NCI-H510A (cell line): ENCODE results near the gene KIF3A.

ENCODE experiments used
- DNase-seq: peaks from one replicate; lab custom pipeline; 2025; lab: John Stamatoyannopoulos, UW

KIF3A gene

GRCh38 chr5:132677682-132678400, 59.5 kb downstream of the KIF3A start:
- DNase-seq, result no peak

DNA sequence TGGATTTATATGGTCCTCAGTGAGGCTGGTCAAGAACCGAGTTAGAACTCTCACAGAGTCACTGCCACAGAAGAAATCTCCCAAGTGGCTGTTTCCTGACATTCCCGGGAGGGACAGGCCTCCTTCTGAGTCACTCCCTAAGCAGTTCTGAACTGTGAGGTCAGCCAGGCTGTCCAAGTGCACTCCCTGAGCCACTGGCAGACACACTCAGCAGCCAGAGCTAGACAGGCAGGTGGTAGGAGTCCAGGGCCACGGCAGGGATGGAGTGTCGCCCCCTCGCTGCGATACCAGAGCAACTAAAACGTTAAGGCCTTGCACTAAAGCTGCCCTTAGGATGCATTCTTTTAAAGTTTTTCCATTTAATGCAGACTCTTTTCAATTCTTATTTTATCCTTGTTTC, 60.2 kb downstream of the KIF3A start:
- no peak for DNase-seq

DNA sequence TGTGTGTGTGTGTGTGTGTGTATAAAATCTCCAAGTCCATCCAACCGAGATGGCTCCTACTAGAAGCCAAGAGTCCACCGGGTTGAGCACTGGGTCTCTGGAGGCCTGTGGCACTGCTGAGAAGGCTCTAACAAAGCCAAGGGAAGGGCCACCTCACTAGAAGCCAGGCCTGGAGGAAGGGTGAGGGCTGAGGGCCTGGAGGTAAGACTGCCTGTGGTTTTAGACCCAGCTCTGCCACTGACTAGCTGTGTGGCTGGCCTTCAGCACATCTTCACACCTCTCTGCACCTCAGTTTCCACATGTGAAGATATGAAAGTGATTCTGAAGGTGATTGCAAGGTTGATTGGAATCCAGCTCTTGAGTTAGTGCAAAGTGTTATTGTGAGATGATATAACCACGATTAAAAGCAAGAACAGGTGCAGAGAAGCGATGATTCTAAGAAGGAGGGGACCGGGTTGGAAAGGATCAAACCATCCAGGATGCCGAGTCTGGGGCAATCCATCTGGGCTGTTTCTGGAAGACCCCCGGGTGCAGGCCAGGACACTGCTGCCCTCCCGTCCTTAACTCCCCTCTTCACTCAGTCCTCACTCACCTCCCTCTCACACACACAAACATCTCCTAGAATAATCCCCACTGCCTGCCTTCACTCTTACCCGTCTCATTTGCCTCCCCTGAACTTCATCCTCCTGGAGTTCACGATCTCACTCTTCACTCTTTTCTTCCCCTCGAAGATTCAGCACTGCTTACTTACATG, 61.2 kb downstream of the KIF3A start:
- no peak for DNase-seq

- DNase-seq, result no peak
Measured at GRCh38 chr5:132674671-132675506, 62.5 kb downstream of the KIF3A start.

DNA sequence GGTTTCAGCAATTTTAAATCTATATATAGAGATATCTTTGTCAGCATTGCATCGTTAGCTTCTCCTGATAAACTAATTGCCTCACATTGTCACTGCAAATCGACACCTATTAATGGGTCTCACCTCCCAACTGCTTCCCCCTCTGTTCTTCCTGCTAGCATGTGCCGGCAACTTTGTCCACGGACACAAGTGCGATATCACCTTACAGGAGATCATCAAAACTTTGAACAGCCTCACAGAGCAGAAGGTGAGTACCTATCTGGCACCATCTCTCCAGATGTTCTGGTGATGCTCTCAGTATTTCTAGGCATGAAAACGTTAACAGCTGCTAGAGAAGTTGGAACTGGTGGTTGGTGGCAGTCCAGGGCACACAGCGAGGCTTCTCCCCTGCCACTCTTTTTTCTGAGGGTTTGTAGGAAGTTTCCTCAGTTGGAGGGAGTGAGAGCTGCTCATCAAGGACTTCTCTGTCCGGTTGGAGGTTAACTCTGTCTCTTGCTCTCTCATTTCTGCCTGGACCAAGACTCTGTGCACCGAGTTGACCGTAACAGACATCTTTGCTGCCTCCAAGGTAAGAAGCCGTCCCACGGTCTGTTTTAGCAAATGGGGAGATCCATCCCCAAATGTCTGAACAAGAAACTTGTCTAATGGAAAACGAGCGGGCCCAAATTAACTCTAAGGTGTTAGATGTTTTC, 63.3 kb downstream of the KIF3A start, which contains the start of gene IL4:
TSS of gene IL4 (plus strand) at position 51 of the 692 bp plus-strand sequence. CDS start at position 113, 62 bp downstream.
- no peak for DNase-seq

DNA sequence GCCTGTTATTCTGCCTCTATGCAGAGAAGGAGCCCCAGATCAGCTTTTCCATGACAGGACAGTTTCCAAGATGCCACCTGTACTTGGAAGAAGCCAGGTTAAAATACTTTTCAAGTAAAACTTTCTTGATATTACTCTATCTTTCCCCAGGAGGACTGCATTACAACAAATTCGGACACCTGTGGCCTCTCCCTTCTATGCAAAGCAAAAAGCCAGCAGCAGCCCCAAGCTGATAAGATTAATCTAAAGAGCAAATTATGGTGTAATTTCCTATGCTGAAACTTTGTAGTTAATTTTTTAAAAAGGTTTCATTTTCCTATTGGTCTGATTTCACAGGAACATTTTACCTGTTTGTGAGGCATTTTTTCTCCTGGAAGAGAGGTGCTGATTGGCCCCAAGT, 63.9 kb downstream of the KIF3A start:
- DNase-seq, result no peak

DNA sequence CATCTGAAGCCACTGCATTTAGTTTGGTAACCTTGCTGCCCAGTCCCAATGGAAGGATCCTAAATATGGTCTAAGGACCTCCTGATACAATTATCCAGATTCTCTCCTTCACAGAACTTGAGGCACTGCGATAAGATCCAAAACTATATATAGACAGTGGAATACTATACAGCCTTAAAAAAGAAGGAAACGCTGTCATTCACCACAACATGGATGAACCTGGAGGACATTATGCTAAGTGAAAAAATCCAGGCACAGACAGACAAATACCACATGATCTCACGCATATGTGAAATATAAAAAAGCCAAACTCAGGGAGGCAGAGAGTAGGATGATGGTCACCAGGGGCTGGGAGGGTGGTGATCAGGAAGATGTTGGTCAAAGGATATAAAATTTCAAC, 66.3 kb downstream of the KIF3A start:
- no peak for DNase-seq

- DNase-seq, result no peak
Measured at GRCh38 chr5:132669966-132670882, 67.1 kb downstream of the KIF3A start.

DNA sequence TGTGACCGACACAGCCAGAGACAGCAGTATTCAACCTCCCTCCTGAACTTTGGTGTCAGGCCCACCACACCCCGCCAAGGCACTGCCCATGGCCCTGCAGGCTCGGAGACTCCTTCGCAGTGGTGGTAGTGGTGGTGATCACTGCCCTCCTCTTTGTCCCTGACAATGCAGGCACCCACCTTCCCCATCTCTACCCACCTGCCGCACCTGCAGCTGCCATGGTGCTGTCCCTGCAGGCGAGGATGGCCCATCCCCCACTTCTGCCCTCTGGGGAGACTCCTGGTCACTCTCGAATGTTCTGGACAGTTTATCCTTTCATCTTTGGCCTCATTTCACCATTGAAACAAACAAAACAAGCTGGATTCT, 67.9 kb downstream of the KIF3A start:
- no peak for DNase-seq

GRCh38 chr5:132668706-132669454, 68.5 kb downstream of the KIF3A start:
- DNase-seq, result no peak

DNA sequence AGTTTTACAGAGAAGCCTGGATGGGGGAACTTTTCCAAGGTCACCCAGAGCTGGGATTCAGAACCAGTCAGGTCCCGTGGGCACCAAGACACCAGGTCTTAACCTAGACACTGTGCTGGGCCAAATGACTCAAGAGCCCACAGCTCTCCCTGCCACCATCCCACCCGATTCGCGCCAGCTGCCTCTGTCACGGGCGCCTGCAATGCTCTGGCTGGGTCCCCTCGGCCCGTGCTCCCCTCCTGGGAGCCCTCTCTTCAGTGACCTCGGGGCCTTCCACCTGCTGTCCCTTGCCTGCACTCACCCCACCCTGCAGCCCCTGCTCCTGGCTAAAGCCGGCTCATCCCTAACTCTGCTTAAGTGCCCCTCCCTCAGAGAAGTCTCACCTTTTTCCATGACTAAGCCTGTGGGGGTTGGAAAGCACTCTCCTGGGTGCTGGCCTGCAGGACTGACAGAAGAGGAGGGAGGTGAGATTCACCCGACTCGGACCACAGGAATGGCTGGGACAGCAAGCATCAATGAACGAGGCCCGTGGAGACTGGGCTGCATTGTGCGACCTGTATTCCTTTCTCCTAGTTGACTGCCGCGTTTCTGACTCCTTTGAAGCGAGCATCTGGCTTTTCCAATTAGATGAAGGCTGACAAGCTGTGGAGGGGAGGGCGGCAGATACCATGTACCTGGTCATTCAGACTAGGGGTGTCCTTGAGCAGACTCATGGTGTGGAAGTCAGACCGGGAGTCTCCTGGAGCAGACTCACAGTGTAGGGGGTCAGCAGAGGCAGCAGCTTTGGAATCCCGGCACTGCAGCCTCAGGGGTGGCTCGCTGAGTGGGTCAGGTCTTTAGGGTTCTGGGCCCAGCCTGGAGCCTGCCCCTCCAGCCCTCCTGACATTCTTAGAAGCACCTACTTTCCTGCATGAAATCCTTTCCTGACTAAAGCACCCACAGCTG, 69.3 kb downstream of the KIF3A start:
- DNase-seq, result no peak

DNA sequence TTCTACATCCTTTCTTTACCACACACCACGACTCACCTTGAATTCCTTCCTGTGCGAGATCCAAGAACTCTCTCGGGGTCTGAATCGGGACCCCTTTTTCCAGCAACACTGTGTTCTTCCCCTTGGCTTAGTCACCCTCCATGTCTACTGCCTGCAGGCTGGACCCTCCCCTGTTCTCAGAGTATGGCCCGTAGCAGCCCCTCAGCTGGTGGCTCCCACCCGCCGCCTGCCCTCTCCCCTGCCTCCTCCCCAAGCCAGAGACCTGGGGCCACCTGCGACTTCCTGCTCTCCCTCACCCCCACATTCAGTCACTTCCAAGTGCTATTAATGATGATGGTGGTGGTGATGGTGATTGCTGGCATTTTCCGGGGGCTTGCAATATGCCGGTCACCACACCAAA, 70.0 kb downstream of the KIF3A start:
- no peak for DNase-seq

DNA sequence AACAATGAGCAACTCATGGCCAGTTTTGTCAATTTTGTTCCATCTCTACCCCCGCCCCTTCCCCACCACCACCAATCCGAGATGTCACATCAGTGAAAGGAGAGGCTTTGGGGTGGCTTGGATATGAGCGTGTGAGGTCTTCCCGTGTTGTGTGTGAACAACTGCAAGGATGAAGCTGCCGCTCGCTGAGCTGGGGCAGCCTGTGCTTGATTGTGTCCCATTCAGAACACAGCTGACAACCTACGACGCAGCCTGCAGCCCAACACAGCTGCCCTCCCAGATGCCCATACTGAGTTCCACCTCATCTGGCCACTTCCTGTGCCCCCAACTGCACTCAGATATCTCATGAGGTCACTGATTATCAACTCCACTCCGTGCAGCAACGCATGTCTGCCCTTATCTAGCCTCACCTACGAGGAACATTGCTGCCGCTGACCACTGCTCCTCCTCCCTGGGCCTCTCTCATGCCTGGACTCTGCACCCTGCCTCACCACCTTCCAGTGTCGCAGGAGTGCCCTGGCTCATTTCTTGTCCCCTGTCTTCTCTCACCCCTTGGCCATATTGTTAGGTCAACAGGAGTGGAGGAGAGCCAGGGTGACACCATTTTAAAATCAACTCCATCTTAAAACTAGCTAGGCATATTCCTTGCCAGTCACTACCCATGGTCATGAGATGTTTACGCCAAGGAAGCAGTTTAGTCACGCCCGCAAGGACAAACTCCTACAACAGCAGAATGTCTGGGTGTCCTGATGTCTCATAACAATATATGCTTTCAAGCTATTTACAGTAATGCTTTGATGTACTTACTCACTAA, 70.8 kb downstream of the KIF3A start:
- no peak for DNase-seq

DNA sequence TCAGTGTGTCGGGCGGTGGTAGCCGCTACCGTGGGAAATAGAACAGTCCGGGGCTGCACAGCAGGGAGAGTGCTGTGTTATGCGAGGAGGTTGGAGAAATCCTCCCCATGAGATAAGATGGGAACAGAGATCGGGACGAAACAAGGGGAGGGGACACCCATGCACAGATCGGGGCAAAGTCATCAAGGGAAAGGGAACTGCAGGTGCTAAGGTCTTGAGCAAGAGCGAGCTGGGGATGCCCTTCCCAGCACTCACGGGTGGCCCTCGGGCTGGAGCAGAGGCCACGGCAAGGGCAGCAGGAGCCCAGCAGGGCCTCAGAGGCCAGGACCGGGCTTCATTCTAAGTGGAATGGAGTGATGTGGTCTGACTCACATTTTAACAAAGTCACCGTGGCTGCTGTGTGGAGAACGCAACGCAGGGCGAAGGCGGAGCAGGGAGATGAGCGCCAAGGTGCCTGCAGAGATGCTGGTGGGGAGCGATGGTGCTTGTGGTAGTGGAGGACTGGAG, 71.7 kb downstream of the KIF3A start:
- DNase-seq, result no peak

DNA sequence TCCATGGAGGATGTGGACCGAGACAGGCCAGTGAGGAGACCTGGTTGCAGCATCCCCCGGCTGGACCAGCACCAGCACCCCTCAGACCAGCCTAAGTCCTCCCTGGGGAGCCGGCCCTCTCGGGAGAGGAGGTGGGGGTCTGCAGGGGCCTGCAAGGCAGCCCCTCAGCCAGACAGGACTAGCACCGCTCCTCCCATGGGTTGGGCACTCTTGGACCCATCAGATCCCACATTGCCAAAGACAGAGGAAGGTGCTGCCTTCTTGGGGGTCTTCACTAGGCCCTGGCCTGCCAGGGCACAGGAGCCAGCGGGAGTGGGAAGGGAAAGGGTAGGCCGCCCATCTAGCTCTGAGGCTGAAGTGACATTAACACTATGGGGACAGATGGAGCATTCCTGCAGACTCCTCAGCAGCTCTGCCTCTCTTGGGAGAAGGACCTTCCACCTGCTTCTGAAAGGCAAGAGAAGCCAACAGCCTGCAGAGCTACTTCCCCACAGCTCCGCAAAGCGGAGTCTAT, 72.6 kb downstream of the KIF3A start:
- no peak for DNase-seq

- no peak for DNase-seq
Measured at GRCh38 chr5:132663771-132664695, 73.3 kb downstream of the KIF3A start.
